Ishikawa (cell line): ENCODE results near the gene KCNN4.

Experiments
- CEBPB ChIP-seq: IDR thresholded peaks from 2 replicates; pipeline ENCODE4 v1.6.1; 2012
- CREB1 ChIP-seq: IDR thresholded peaks from 2 replicates; pipeline ENCODE4 v1.6.1; 2012; ENCODE audit warnings: low read depth
- EGR1 ChIP-seq: IDR thresholded peaks from 2 replicates; pipeline ENCODE4 v1.6.1; 2012
- EP300 ChIP-seq: IDR thresholded peaks from 2 replicates; pipeline ENCODE4 v1.6.1; 2012; ENCODE audit warnings: borderline replicate concordance
- FOXM1 ChIP-seq: IDR thresholded peaks from 2 replicates; pipeline ENCODE4 v1.6.1; 2012; ENCODE audit warnings: low read depth, borderline replicate concordance
- NFIC ChIP-seq: IDR thresholded peaks from 2 replicates; pipeline ENCODE4 v1.6.1; 2012
- RAD21 ChIP-seq: IDR thresholded peaks from 2 replicates; pipeline ENCODE4 v1.6.1; 2012; ENCODE audit warnings: low read depth
- TAF1 ChIP-seq: IDR thresholded peaks from 2 replicates; pipeline ENCODE4 v1.6.1; 2012; ENCODE audit warnings: low read depth, mild to moderate bottlenecking
- TCF12 ChIP-seq: IDR thresholded peaks from 2 replicates; pipeline ENCODE4 v1.6.1; 2012; ENCODE audit warnings: low read depth
- TEAD4 ChIP-seq: IDR thresholded peaks from 2 replicates; pipeline ENCODE4 v1.6.1; 2012
- YY1 ChIP-seq: IDR thresholded peaks from 2 replicates; pipeline ENCODE4 v1.6.1; 2012; ENCODE audit warnings: low read depth
- ZBTB7A ChIP-seq: IDR thresholded peaks from 2 replicates; pipeline ENCODE4 v1.6.1; 2012; ENCODE audit warnings: low read depth
- TF ChIP-seq, protein P1 (sequence below): IDR thresholded peaks from 2 replicates; pipeline ENCODE4 v1.6.1; 2012; ENCODE audit warnings: low read depth, mild to moderate bottlenecking
- TF ChIP-seq, protein P2 (sequence below): IDR thresholded peaks from 2 replicates; pipeline ENCODE4 v1.6.1; 2012
- TF ChIP-seq, protein P3 (sequence below): IDR thresholded peaks from 2 replicates; pipeline ENCODE4 v1.6.1; 2012

Gene KCNN4

DNA sequence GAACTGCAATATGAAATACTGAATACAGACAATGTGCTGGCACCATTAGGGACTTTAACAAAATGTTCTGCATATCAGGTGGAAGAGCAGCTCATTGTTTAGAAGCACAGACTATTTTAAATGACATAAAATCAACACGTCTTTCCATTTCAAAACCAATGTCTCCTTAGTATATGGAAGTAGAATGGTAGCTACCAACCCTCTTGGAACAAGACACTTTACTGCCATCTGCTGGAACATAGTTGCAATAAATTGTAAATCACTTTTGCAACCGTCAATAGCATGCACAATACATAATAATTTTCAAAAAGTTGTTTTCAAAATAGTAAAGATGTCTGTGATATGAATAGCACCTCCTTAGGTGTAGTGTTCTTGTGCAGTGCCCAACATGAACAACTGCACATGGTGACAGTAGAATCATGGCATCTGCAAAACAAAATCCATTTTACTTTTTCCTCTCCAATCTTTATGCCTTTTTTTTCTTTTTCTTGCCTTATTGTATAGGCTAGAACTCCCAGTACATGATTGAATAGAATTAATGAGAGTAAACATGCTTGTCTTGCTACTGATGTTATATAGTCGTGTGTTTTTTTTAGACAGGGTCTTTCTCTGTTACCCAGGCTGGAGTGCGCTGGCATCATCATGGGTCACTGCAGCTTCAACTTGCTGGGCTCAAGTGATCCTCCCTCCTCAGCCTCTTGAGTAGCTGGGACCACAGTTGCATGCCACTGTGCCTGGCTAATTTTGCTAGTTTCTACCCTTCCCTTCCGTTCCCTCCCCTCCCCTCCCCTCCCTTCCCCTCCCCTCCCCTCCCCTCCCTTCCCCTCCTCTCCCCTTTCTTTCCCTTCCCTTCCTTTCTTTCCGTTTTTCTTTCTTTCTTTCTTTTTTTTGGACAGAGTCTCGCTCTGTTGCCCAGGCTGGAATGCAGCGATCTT, 29.3 kb upstream of the KCNN4 start:
- TF ChIP-seq RAD21 (peak; percentile 76), YY1 (no peak)

DNA sequence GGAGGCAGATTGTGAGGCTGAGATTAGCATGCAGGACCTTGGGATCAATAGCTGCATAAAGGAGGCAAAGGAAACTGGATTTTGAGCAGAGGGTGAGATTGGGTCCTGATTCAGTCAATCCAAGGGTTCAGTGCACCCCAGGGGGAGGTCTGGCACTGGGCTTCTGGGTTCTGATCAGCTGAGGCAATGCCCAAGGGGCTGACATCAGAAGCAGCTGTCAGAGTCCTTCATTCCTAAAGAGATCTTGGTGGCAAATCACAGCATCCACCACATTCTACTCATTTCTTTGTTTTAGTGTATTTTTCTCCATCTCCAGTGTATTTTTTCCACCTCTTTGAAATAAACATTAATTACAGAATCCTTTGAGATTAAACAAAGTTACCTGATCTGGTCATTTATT, 26.9 kb upstream of the KCNN4 start:
- TF ChIP-seq, protein P1, sequence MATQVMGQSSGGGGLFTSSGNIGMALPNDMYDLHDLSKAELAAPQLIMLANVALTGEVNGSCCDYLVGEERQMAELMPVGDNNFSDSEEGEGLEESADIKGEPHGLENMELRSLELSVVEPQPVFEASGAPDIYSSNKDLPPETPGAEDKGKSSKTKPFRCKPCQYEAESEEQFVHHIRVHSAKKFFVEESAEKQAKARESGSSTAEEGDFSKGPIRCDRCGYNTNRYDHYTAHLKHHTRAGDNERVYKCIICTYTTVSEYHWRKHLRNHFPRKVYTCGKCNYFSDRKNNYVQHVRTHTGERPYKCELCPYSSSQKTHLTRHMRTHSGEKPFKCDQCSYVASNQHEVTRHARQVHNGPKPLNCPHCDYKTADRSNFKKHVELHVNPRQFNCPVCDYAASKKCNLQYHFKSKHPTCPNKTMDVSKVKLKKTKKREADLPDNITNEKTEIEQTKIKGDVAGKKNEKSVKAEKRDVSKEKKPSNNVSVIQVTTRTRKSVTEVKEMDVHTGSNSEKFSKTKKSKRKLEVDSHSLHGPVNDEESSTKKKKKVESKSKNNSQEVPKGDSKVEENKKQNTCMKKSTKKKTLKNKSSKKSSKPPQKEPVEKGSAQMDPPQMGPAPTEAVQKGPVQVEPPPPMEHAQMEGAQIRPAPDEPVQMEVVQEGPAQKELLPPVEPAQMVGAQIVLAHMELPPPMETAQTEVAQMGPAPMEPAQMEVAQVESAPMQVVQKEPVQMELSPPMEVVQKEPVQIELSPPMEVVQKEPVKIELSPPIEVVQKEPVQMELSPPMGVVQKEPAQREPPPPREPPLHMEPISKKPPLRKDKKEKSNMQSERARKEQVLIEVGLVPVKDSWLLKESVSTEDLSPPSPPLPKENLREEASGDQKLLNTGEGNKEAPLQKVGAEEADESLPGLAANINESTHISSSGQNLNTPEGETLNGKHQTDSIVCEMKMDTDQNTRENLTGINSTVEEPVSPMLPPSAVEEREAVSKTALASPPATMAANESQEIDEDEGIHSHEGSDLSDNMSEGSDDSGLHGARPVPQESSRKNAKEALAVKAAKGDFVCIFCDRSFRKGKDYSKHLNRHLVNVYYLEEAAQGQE = no peak
- no peak for TF ChIP-seq TAF1
- TF ChIP-seq EP300 = no peak
- no peak for TF ChIP-seq ZBTB7A
- no peak for TF ChIP-seq RAD21
- TF ChIP-seq CEBPB = no peak
- TF ChIP-seq, protein P2, sequence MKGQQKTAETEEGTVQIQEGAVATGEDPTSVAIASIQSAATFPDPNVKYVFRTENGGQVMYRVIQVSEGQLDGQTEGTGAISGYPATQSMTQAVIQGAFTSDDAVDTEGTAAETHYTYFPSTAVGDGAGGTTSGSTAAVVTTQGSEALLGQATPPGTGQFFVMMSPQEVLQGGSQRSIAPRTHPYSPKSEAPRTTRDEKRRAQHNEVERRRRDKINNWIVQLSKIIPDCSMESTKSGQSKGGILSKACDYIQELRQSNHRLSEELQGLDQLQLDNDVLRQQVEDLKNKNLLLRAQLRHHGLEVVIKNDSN = no peak

DNA sequence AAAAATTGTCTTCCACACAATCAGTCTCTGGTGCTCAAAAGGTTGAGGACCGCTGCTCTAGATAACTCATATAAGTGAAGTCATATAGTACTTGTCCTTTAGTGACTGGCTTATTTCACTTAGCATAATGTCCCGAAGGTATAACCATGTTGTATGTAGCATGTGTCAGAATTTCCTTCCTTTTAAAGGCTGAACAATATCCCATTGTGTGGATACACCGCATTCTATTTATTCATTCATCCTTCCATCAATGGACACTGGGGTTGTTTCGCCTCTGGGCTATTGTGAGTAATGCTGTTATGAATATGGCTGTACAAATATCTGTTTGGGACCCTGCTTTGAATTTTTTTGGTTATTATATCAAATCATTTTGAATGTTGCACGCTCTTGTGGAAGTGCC, 26.1 kb upstream of the KCNN4 start:
- no peak for TF ChIP-seq TEAD4
- TF ChIP-seq, protein P1 = no peak
- TF ChIP-seq, protein P2 = no peak
- TF ChIP-seq RAD21 = no peak
- TF ChIP-seq CEBPB = no peak
- TF ChIP-seq EP300 = no peak
- no peak for TF ChIP-seq TAF1
- no peak for TF ChIP-seq CREB1
- TF ChIP-seq NFIC = no peak
- no peak for TF ChIP-seq FOXM1
- no peak for TF ChIP-seq TCF12
- no peak for TF ChIP-seq EGR1

DNA sequence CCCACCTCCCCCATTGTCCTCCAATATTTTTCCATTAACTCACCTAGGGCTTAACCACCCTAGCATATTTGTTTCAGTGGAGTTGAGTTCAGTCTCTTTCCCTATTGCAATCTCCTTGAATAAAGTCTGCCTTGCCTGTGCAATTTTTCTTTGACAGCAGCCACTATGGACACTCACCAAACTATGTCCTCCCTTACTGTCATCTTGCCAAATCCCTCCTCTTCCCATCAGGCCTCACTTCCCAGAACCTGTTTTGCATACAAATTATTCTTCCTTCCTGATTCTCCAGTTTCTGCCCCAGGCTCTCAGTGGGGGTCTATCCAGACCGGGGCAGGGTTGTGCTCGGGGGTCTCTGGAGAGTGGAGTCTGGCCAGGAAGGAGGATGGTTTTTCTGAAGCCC, 23.7 kb upstream of the KCNN4 start:
- TF ChIP-seq TAF1 (no peak), YY1 (no peak), CREB1 (no peak)
- TF ChIP-seq, protein P1 = no peak
- TF ChIP-seq, protein P3, sequence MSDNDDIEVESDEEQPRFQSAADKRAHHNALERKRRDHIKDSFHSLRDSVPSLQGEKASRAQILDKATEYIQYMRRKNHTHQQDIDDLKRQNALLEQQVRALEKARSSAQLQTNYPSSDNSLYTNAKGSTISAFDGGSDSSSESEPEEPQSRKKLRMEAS = no peak

DNA sequence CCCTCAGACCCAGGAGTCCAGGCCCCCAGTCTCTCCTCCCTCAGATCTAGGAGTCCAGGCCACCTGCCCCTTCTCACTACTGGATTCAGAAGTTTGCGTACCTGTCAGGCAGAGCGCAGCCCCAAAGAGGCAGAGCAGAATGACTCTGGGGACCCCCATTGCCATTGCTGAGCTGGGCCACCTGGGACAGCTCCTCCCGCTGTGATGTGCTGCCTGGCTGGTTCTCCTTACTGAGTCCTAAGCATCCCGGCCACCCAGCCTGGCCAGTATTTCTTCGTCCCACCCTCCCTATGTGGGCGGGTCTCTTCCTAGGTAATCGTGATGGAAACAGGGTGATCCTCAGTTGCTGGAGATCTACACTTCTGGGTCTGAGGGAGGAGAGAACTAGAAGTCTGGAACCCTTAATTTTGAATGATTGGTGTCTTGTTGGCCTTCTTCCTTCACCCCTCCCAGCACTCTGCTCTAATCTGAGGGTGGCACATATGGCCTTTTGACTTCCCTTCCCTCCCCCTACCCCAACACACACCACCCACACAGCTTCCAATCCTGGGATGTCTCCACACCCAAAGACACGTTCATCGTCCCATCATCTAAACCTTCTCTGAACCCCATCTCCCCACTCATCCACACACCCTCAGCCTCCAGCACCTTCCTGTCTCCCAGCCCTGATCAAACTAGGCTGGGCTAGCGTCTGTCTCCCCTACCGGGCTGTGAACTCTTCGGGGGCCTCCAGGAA, 21.6 kb upstream of the KCNN4 start, which contains the start of gene LYPD5:
TSS of gene LYPD5 (minus strand) at position 232 of the 736 bp plus-strand sequence. CDS start at position 165, 67 bp downstream.
- TF ChIP-seq CREB1 = no peak
- no peak for TF ChIP-seq TEAD4
- TF ChIP-seq EP300 = no peak
- TF ChIP-seq, protein P1 = peak; percentile 66
